PC-9 (cell line): ENCODE results near the gene CNOT6L. TPM values are rescaled to one million over a fixed set of nuclear protein-coding genes. Genes with fewer than 3 reads are reported as not detected.

Source experiments
- BruUV-seq: library from RNA; stranded (reverse); fragments of 400-500 nt; replicated peaks from 2 replicates; lab custom pipeline; 2021; lab: Mats Ljungman, UMichigan
- CTCF ChIA-PET: fragments of 300-600 bp; sonication (Branson Sonifier 250); formaldehyde crosslinking; loops from one replicate; lab custom pipeline; 2022; ENCODE audit warnings: antibody characterized with exemption; lab: Charles Lee
- POLR2A ChIA-PET: fragments of 300-600 bp; sonication (Branson Sonifier 250); formaldehyde crosslinking; loops from one replicate; lab custom pipeline; 2022; ENCODE audit warnings: antibody characterized with exemption; ENCODE audit not compliant: unreplicated experiment; lab: Charles Lee
- DNase-seq, 2 experiments: peaks; one replicate each; pipeline versions ENCODE4 v3.0.0 to v3.0.0-alpha.2; 2015 to 2022; ENCODE audit warnings: mixed read lengths in 1 of 2
- H2AFZ ChIP-seq: fragments of 200-600 bp; sonication (generic); 2 replicates; pipeline ENCODE4 v1.8.1; 2017; ENCODE audit warnings: antibody characterized with exemption
- H3F3A ChIP-seq: fragments of 200-600 bp; sonication (generic); 2 replicates; pipeline ENCODE4 v1.8.1; 2017; ENCODE audit warnings: antibody characterized with exemption, mild to moderate bottlenecking, low read depth; ENCODE audit not compliant: insufficient read depth
- H3K27ac ChIP-seq: fragments of 200-600 bp; sonication (generic); 2 replicates; pipeline ENCODE4 v1.6.1; 2016; ENCODE audit warnings: mixed run types
- H3K27me3 ChIP-seq: fragments of 200-600 bp; sonication (generic); 2 replicates; pipeline ENCODE4 v1.6.1; 2016; ENCODE audit warnings: low read depth, mixed run types; ENCODE audit not compliant: insufficient read depth
- H3K36me3 ChIP-seq: fragments of 200-600 bp; sonication (generic); 2 replicates; pipeline ENCODE4 v1.6.1; 2016; ENCODE audit warnings: low read depth, mixed run types
- H3K4me1 ChIP-seq: fragments of 200-600 bp; sonication (generic); replicated peaks from 2 replicates; pipeline ENCODE4 v1.6.1; 2016; ENCODE audit warnings: mixed run types; ENCODE audit not compliant: insufficient read depth
- H3K4me2 ChIP-seq: fragments of 200-600 bp; sonication (generic); 2 replicates; pipeline ENCODE4 v1.6.1; 2017; ENCODE audit warnings: mixed run types
- H3K4me3 ChIP-seq: fragments of 200-600 bp; sonication (generic); 2 replicates; pipeline ENCODE4 v1.6.1; 2016; ENCODE audit warnings: mixed run types
- H3K79me2 ChIP-seq: fragments of 200-600 bp; sonication (generic); 2 replicates; pipeline ENCODE4 v1.6.1; 2017; ENCODE audit warnings: low read depth, mixed run types
- H3K9me2 ChIP-seq: fragments of 200-600 bp; sonication (generic); 2 replicates; pipeline ENCODE4 v1.8.1; 2017; ENCODE audit warnings: mild to moderate bottlenecking; ENCODE audit not compliant: insufficient read depth
- H3K9me3 ChIP-seq: fragments of 200-600 bp; sonication (generic); 2 replicates; pipeline ENCODE4 v1.8.1; 2016; ENCODE audit warnings: low read depth; ENCODE audit not compliant: insufficient read depth
- H4K20me1 ChIP-seq: fragments of 200-600 bp; sonication (generic); 2 replicates; pipeline ENCODE4 v1.8.1; 2017; ENCODE audit not compliant: insufficient read depth
- CTCF ChIP-seq: fragments of 200-600 bp; sonication (generic); conservative IDR thresholded peaks from 2 replicates; pipeline ENCODE4 v1.6.1; 2017; ENCODE audit warnings: mixed run types, antibody characterized with exemption, mild to moderate bottlenecking, moderate library complexity
- EZH2 ChIP-seq: fragments of 200-600 bp; sonication (generic); IDR thresholded peaks from 2 replicates; pipeline ENCODE4 v1.8.0; 2017; ENCODE audit warnings: antibody characterized with exemption, low read depth
- intact Hi-C: fragments of 100-400 bp; cut with micrococcal nuclease; formaldehyde crosslinking; loops from one replicate; pipeline ENCODE4 v1.10.0; 2022; ENCODE audit not compliant: unreplicated experiment
- total RNA-seq: library from RNA; stranded (reverse); gene quantifications from 2 replicates; pipeline ENCODE4 v1.2.3, GENCODE V29; 2021

CNOT6L gene
- total RNA-seq, 1 experiment from 2014 or later = 26.7 TPM

DNA sequence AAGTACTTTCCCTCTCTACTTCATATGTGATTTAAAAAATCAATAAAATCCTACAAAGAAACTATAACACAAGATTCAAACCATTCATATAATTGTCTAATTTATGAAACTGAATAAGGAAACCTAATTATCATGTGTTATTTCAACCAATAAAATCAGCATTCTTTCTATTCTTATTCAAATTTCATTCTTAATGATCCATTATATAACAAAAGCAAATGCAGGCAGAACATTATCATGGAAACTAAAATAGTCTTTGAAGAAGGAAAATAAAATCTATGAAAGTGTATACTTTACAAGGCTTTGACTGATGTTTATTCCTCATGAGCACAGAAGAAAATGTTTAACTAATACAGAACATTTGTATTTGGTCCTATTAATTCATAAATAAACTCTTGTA, 47.6 kb downstream of the CNOT6L start:
- POLR2A ChIA-PET = no interaction called here
- no peak overlapping the region for H2AFZ ChIP-seq
- no peak overlapping the region for H3K4me2 ChIP-seq
- no peak overlapping the region for H3K27ac ChIP-seq
- no peak overlapping the region for H3K4me3 ChIP-seq
- TF ChIP-seq CTCF = no peak
- TF ChIP-seq EZH2 = no peak
- H3K27me3 ChIP-seq = no peaks in the 10 kb centered on the region
- no peaks in the 10 kb centered on the region for H3K9me2 ChIP-seq
- H3F3A ChIP-seq = no peaks in the 10 kb centered on the region
- no TSS peak for BruUV-seq
- H3K9me3 ChIP-seq = no peaks in the 10 kb centered on the region
- DNase-seq = no peak
- no peaks in the 10 kb centered on the region for H3K4me1 ChIP-seq
- H3K36me3 ChIP-seq = no peaks in the 10 kb centered on the region
- CTCF ChIA-PET = no interaction called here
- H4K20me1 ChIP-seq = no peaks in the 10 kb centered on the region
- intact Hi-C loops = no loop called here
- no peaks in the 10 kb centered on the region for H3K79me2 ChIP-seq

- Histone ChIP-seq H3F3A (no peaks in the 10 kb centered on the region), H2AFZ (no peak overlapping the region), H3K27me3 (no peaks in the 10 kb centered on the region), H4K20me1 (no peaks in the 10 kb centered on the region), H3K4me2 (no peak overlapping the region), H3K36me3 (no peaks in the 10 kb centered on the region), H3K9me2 (no peaks in the 10 kb centered on the region), H3K79me2 (no peaks in the 10 kb centered on the region), H3K9me3 (no peaks in the 10 kb centered on the region), H3K27ac (no peak overlapping the region), H3K4me3 (no peak overlapping the region), H3K4me1 (no peaks in the 10 kb centered on the region)
- no peak for TF ChIP-seq CTCF
- no peak for TF ChIP-seq EZH2
- no TSS peak for BruUV-seq
- intact Hi-C loops = no loop called here
- ChIA-PET POLR2A (no interaction called here), CTCF (no interaction called here)
- no peak for DNase-seq
These were observed 53.4 kb downstream of the CNOT6L start for GRCh38 chr4:77765720-77766119.

GRCh38 chr4:77762531-77762930, 56.6 kb downstream of the CNOT6L start:
- Histone ChIP-seq H3K36me3 (no peaks in the 10 kb centered on the region), H4K20me1 (no peaks in the 10 kb centered on the region), H3K4me1 (no peaks in the 10 kb centered on the region), H3K4me2 (no peak overlapping the region), H3K79me2 (no peaks in the 10 kb centered on the region), H2AFZ (no peak overlapping the region), H3F3A (no peaks in the 10 kb centered on the region), H3K9me3 (no peaks in the 10 kb centered on the region), H3K27ac (no peak overlapping the region), H3K4me3 (no peak overlapping the region), H3K9me2 (no peaks in the 10 kb centered on the region), H3K27me3 (no peaks in the 10 kb centered on the region)
- TF ChIP-seq EZH2 = no peak
- no peak for TF ChIP-seq CTCF
- ChIA-PET CTCF (interaction anchor here (0.6 kb wide), 1 partner anchor 550 kb away, joined by 3 read pairs; no protein-coding TSS in a partner anchor), POLR2A (no interaction called here)
- no TSS peak for BruUV-seq
- no peak for DNase-seq
- intact Hi-C loops = no loop called here
